RWPE2 (cell line): ENCODE results near the gene ULK3.

Source experiments
- ATAC-seq: fragments of 200-7000 bp; cut with Tn5 transposase; 3 replicates; pipeline ENCODE4 v1.9.1; 2021; ENCODE audit warnings: low read depth
- DNase-seq: peaks from one replicate; pipeline ENCODE4 v3.0.0-alpha.2; 2020; ENCODE audit warnings: low spot score
- H3K27ac ChIP-seq: fragments of 450-650 bp; 2 replicates; pipeline ENCODE4 v1.5.1; 2017; ENCODE audit warnings: mild to moderate bottlenecking; ENCODE audit not compliant: poor library complexity, severe bottlenecking
- H3K27me3 ChIP-seq: fragments of 250-450 bp; sonication (Bioruptor Pico); 2 replicates; pipeline ENCODE4 v1.5.1; 2021; ENCODE audit warnings: mild to moderate bottlenecking, moderate library complexity; ENCODE audit not compliant: insufficient read depth, poor library complexity, severe bottlenecking
- H3K36me3 ChIP-seq: fragments of 250-450 bp; sonication (Bioruptor Pico); 2 replicates; pipeline ENCODE4 v1.5.1; 2020; ENCODE audit warnings: low read depth, mild to moderate bottlenecking, moderate library complexity
- H3K4me1 ChIP-seq: fragments of 250-450 bp; sonication (Bioruptor Pico); 2 replicates; pipeline ENCODE4 v1.5.1; 2021; ENCODE audit warnings: mild to moderate bottlenecking, moderate library complexity; ENCODE audit not compliant: insufficient read depth, poor library complexity, severe bottlenecking
- H3K4me3 ChIP-seq: fragments of 250-450 bp; sonication (Bioruptor Pico); 2 replicates; pipeline ENCODE4 v1.5.1; 2021; ENCODE audit warnings: mild to moderate bottlenecking, moderate library complexity; ENCODE audit not compliant: severe bottlenecking
- H3K9me3 ChIP-seq: fragments of 250-450 bp; sonication (Bioruptor Pico); 2 replicates; pipeline ENCODE4 v1.5.1; 2021; ENCODE audit warnings: mild to moderate bottlenecking, moderate library complexity; ENCODE audit not compliant: severe bottlenecking
- TF ChIP-seq, protein P1 (sequence below): fragments of 450-650 bp; IDR thresholded peaks from one replicate; pipeline ENCODE4 v1.5.1; 2017; ENCODE audit warnings: mild to moderate bottlenecking, moderate library complexity; ENCODE audit not compliant: poor library complexity, severe bottlenecking

Gene ULK3

DNA sequence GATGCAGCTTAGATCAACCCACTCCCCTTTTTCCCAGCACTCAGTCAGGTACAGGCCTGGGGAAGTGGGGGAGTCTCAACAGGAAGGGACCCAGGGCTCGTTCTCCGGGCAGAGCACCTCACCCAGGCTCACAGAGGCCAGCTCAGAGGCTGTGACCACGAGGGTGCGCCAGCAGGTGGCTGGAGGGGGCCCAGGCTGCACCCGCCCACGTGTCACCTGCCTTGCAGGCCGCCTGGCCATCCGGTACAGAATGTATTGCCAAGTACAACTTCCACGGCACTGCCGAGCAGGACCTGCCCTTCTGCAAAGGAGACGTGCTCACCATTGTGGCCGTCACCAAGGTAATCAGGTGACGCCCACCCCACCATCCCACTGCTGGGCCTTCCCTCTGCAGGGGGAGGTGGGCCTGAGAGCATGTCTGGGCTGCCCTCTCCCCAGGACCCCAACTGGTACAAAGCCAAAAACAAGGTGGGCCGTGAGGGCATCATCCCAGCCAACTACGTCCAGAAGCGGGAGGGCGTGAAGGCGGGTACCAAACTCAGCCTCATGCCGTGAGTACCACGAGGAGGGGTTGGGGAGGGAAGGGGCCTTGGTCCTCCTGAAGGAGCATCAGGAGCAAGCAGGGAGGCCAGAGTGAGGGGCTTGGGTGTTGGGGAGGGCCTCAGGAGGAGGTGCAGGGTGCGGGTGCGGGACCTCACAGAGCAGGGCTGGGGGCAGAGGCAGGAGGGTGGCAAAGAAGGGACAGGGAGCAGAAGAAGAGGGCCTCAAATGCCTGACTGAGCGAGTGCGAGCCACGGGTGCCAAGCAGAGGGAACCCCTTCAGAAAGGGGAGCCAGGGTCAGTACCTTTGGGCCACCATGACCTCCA, 44.3 kb downstream of the ULK3 start:
- H3K9me3 ChIP-seq = no peaks in the 10 kb centered on the region
- no peaks in the 10 kb centered on the region for H3K27me3 ChIP-seq
- H3K36me3 ChIP-seq = peaks cover 56% of the 10 kb centered on the region
- H3K27ac ChIP-seq = peak overlapping the region; percentile 76
- TF ChIP-seq, protein P1, sequence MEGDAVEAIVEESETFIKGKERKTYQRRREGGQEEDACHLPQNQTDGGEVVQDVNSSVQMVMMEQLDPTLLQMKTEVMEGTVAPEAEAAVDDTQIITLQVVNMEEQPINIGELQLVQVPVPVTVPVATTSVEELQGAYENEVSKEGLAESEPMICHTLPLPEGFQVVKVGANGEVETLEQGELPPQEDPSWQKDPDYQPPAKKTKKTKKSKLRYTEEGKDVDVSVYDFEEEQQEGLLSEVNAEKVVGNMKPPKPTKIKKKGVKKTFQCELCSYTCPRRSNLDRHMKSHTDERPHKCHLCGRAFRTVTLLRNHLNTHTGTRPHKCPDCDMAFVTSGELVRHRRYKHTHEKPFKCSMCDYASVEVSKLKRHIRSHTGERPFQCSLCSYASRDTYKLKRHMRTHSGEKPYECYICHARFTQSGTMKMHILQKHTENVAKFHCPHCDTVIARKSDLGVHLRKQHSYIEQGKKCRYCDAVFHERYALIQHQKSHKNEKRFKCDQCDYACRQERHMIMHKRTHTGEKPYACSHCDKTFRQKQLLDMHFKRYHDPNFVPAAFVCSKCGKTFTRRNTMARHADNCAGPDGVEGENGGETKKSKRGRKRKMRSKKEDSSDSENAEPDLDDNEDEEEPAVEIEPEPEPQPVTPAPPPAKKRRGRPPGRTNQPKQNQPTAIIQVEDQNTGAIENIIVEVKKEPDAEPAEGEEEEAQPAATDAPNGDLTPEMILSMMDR = no peak
- DNase-seq (no peak), ATAC-seq (no peak)
- no peak overlapping the region for H3K4me3 ChIP-seq
- peaks cover 30% of the 10 kb centered on the region for H3K4me1 ChIP-seq

DNA sequence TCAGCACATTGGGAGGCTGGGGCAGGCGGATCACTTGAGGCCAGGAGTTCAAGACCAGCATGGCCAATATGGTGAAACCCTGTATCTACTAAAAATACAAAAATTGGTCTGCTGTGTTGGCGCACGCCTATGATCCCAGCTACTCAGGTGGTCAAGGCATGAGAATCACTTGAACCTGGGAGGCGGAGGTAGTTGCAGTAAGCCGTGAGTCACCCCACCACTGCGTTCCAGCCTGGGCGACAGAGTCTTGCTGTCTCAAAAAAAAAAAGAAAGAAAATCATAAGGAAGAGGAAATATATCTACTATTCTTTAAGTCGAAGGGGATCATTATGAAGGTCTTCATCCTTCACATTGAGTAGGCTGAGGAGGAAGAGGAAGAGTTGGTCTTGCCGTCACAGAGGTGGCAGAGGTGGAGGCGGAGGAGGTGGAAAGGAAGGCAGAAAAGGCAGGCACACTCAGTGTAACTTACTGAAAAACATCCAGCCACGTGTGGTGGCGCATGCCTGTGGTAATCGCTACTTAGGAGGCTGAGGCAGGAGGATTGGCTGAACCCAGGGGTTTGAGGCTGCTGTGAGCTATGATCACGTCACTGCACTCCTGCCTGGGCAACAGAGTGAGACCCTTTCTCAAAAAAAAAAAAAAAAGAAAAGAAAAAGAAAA, 46.9 kb downstream of the ULK3 start:
- TF ChIP-seq, protein P1 = no peak
- no peak overlapping the region for H3K4me3 ChIP-seq
- ATAC-seq = no peak
- DNase-seq = no peak
- no peaks in the 10 kb centered on the region for H3K27me3 ChIP-seq
- H3K4me1 ChIP-seq = peaks cover 34% of the 10 kb centered on the region
- H3K9me3 ChIP-seq = no peaks in the 10 kb centered on the region
- H3K27ac ChIP-seq = peak overlapping the region; percentile 9
- H3K36me3 ChIP-seq = peaks cover 47% of the 10 kb centered on the region

DNA sequence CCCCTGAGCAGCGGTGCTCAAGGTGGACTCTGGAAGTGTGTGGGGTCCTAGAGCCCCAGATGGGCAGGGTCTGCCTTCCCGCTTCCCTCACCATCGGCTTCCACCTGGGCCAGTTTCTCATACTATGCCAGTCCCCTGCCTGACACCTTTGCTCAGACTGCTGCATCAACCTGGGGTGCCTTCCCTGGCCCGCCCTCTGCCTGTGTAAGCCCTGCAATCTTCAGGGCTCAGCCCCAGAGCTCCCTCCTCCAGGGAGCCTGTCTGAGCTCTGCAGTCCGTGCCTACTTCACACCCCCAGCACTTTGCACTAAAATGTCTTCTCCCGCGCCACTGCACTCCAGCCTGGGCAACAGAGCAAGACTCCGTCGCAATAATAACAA, 48.0 kb downstream of the ULK3 start:
- ATAC-seq = no peak
- Histone ChIP-seq H3K27me3 (no peaks in the 10 kb centered on the region), H3K9me3 (no peaks in the 10 kb centered on the region), H3K4me3 (no peak overlapping the region), H3K4me1 (peaks cover 34% of the 10 kb centered on the region), H3K27ac (peak overlapping the region; percentile 9), H3K36me3 (peaks cover 40% of the 10 kb centered on the region)
- TF ChIP-seq, protein P1 = no peak
- no peak for DNase-seq

DNA sequence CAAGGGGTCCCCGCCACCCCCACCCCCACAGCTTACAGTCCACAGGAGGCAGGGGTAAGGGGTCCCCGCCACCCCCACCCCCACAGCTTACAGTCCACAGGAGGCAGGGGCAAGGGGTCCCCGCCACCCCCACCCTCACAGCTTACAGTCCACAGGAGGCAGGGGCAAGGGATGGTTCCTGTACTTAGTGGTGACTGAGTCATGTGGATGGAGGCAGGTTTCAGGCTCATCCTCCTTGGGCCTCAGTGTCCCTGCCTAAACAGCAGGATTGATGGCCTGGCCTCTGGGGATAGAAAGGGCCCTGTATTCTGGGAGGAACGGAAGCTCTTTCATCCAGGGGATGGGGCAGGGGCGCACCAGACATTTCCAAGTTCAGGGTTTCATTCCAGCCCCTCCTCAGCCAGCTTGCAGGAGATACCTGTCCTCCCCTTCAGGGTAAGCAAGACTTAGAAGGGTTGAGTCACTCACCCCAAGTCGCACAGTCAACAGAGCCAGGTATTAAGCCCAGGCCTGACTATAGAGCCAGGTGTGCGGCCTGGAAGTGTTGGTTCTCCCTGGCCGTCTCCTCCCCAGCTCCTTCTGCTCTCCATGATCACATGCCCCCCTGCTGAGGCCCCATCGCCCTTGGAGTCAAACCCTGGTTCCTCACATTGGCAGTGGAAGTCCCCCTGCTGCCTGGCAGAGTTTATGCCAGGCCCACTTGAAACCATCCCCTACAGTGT, 48.5 kb downstream of the ULK3 start:
- TF ChIP-seq, protein P1 = no peak
- H3K36me3 ChIP-seq = peaks cover 38% of the 10 kb centered on the region
- H3K27ac ChIP-seq = peak overlapping the region; percentile 9
- no peaks in the 10 kb centered on the region for H3K9me3 ChIP-seq
- H3K27me3 ChIP-seq = no peaks in the 10 kb centered on the region
- no peak for DNase-seq
- peaks cover 34% of the 10 kb centered on the region for H3K4me1 ChIP-seq
- ATAC-seq = peak; percentile 44
- no peak overlapping the region for H3K4me3 ChIP-seq
